WTC11 (cell line): ENCODE data around the gene DAO.

Experiments
- ZNF121 ChIP-seq: sonication (generic); formaldehyde crosslinking; IDR thresholded peaks from 2 replicates; pipeline ENCODE4 v1.8.0; 2023; ENCODE audit warnings: missing genetic modification reagents
- TF ChIP-seq, protein P1 (sequence below): fragments of 200-600 bp; IDR thresholded peaks from 2 replicates; pipeline ENCODE4 v1.8.0; 2022; ENCODE audit warnings: antibody characterized with exemption
- TF ChIP-seq, protein P2 (sequence below): sonication (generic); formaldehyde crosslinking; IDR thresholded peaks from 2 replicates; pipeline ENCODE4 v1.8.1; 2023; ENCODE audit warnings: mild to moderate bottlenecking, moderate library complexity, missing genetic modification reagents

DNA sequence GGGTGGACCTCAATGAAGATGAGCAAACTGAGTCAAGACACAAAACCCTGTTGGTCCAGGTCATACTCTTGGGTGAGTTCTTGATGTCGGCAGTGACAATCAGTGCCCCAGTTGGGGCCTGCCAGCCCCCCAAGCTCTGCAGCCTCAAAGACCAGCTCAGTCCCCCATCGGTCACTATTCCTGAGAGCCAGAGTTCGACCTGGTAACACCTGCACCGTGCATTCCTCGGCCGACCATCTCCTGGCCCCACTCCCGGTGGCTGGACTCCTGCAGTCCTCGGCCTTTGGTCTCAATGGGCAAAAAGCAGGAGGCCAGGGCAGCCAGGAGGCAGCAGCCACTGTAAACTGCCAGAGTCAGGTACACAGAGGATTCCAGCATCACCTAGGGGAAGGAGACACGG lies 32.5 kb downstream of the DAO start:
- TF ChIP-seq, protein P1, sequence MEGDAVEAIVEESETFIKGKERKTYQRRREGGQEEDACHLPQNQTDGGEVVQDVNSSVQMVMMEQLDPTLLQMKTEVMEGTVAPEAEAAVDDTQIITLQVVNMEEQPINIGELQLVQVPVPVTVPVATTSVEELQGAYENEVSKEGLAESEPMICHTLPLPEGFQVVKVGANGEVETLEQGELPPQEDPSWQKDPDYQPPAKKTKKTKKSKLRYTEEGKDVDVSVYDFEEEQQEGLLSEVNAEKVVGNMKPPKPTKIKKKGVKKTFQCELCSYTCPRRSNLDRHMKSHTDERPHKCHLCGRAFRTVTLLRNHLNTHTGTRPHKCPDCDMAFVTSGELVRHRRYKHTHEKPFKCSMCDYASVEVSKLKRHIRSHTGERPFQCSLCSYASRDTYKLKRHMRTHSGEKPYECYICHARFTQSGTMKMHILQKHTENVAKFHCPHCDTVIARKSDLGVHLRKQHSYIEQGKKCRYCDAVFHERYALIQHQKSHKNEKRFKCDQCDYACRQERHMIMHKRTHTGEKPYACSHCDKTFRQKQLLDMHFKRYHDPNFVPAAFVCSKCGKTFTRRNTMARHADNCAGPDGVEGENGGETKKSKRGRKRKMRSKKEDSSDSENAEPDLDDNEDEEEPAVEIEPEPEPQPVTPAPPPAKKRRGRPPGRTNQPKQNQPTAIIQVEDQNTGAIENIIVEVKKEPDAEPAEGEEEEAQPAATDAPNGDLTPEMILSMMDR, result no peak
- TF ChIP-seq ZNF121 (CRISPR knock-in tag), result no peak
- TF ChIP-seq, protein P2, sequence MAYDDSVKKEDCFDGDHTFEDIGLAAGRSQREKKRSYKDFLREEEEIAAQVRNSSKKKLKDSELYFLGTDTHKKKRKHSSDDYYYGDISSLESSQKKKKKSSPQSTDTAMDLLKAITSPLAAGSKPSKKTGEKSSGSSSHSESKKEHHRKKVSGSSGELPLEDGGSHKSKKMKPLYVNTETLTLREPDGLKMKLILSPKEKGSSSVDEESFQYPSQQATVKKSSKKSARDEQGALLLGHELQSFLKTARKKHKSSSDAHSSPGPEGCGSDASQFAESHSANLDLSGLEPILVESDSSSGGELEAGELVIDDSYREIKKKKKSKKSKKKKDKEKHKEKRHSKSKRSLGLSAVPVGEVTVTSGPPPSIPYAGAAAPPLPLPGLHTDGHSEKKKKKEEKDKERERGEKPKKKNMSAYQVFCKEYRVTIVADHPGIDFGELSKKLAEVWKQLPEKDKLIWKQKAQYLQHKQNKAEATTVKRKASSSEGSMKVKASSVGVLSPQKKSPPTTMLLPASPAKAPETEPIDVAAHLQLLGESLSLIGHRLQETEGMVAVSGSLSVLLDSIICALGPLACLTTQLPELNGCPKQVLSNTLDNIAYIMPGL, result no peak
